OCI-LY3 (cell line): ENCODE measurements around the gene XRN1.
"Not testable (repeated sequence)": the region's sequence is repeated elsewhere in the genome, so short reads cannot be mapped to it uniquely, and the experiment has no call there.

Source experiments
- H2AFZ ChIP-seq: fragments of 200-600, 300-600 bp; shearing (Covaris generic); 2 replicates; pipeline ENCODE4 v1.6.0; 2014; ENCODE audit warnings: antibody characterized with exemption, low read depth, low read length
- H3K27ac ChIP-seq: fragments of 200-600, 300-600 bp; sonication (generic); 2 replicates; pipeline ENCODE4 v1.5.1; 2014; ENCODE audit warnings: mild to moderate bottlenecking, low read length, moderate library complexity, mixed read lengths
- H3K27me3 ChIP-seq: fragments of 200-600, 300-600 bp; sonication (generic); 2 replicates; pipeline ENCODE4 v1.6.1; 2014; ENCODE audit warnings: low read depth, low read length, mixed read lengths
- H3K36me3 ChIP-seq: fragments of 200-600, 300-600 bp; sonication (generic); replicated peaks from 2 replicates; pipeline ENCODE3; 2014; ENCODE audit warnings: low read depth, low read length, mixed read lengths
- H3K4me1 ChIP-seq: fragments of 300-600, 200-600 bp; sonication (generic); 2 replicates; pipeline ENCODE4 v1.6.1; 2014; ENCODE audit warnings: low read length, mixed read lengths
- H3K4me2 ChIP-seq: fragments of 200-600, 300-600 bp; sonication (generic); 2 replicates; pipeline ENCODE4 v1.6.1; 2014; ENCODE audit warnings: low read length, mixed read lengths
- H3K4me3 ChIP-seq: fragments of 300-600, 200-600 bp; sonication (generic); 2 replicates; pipeline ENCODE4 v1.5.1; 2014; ENCODE audit warnings: antibody characterized with exemption, mild to moderate bottlenecking, low read length, moderate library complexity
- H3K79me2 ChIP-seq: fragments of 300-600, 200-600 bp; shearing (Covaris generic); 2 replicates; pipeline ENCODE4 v1.6.1; 2014; ENCODE audit warnings: mild to moderate bottlenecking, low read length, mixed read lengths
- H3K9ac ChIP-seq: fragments of 300-600, 200-600 bp; shearing (Covaris generic); 2 replicates; pipeline ENCODE4 v1.6.0; 2014; ENCODE audit warnings: mild to moderate bottlenecking, low read length, moderate library complexity
- H3K9me3 ChIP-seq: fragments of 200-600, 300-600 bp; shearing (Covaris generic); 2 replicates; pipeline ENCODE4 v1.6.1; 2014; ENCODE audit warnings: low read length, mixed read lengths; ENCODE audit not compliant: insufficient read depth
- H4K20me1 ChIP-seq: fragments of 200-600, 300-600 bp; sonication (generic); 2 replicates; pipeline ENCODE4 v1.6.1; 2016; ENCODE audit warnings: low read length, mixed read lengths; ENCODE audit not compliant: insufficient read depth
- EZH2phosphoT487 ChIP-seq: fragments of 200-600 bp; shearing (Covaris generic); IDR thresholded peaks from 2 replicates; pipeline ENCODE4 v1.6.1; 2018; ENCODE audit warnings: antibody characterized with exemption, mixed run types, low read depth
- TF ChIP-seq, protein P1 (sequence below): fragments of 200-600, 300-600 bp; sonication (generic); IDR thresholded peaks from 2 replicates; pipeline ENCODE4 v1.5.1; 2014; ENCODE audit warnings: antibody characterized with exemption, low read length, low read depth

Gene XRN1

DNA sequence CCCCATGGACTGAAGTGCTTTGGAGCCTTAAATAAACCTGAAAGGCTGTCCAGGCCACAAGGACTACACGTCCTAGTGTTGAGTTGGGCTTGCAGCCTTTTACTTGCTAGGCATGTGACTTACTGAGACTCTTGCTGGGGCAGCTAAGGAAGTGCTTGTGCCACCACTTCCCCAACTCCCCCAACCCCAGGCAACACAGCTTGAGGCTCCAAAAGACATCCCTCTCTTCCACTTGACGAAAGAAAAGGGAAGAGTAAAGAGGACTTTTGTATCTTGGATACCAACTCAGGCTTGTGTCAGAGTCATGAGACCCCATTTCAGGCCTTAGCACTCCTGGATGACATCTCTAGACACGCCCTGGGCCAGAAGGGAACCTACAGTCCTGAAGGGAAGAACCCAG is 109.8 kb downstream of the XRN1 start:
- H2AFZ ChIP-seq = no peak overlapping the region
- H3K9me3 ChIP-seq = no peaks in the 10 kb centered on the region
- no peaks in the 10 kb centered on the region for H4K20me1 ChIP-seq
- no peak overlapping the region for H3K4me3 ChIP-seq
- H3K4me2 ChIP-seq = no peak overlapping the region
- H3K27ac ChIP-seq = no peak overlapping the region
- no peaks in the 10 kb centered on the region for H3K4me1 ChIP-seq
- H3K27me3 ChIP-seq = no peaks in the 10 kb centered on the region
- peaks cover 47% of the 10 kb centered on the region for H3K36me3 ChIP-seq
- TF ChIP-seq, protein P1, sequence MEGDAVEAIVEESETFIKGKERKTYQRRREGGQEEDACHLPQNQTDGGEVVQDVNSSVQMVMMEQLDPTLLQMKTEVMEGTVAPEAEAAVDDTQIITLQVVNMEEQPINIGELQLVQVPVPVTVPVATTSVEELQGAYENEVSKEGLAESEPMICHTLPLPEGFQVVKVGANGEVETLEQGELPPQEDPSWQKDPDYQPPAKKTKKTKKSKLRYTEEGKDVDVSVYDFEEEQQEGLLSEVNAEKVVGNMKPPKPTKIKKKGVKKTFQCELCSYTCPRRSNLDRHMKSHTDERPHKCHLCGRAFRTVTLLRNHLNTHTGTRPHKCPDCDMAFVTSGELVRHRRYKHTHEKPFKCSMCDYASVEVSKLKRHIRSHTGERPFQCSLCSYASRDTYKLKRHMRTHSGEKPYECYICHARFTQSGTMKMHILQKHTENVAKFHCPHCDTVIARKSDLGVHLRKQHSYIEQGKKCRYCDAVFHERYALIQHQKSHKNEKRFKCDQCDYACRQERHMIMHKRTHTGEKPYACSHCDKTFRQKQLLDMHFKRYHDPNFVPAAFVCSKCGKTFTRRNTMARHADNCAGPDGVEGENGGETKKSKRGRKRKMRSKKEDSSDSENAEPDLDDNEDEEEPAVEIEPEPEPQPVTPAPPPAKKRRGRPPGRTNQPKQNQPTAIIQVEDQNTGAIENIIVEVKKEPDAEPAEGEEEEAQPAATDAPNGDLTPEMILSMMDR = no peak
- TF ChIP-seq EZH2phosphoT487 = no peak
- H3K9ac ChIP-seq = no peak overlapping the region
- H3K79me2 ChIP-seq = no peaks in the 10 kb centered on the region

DNA sequence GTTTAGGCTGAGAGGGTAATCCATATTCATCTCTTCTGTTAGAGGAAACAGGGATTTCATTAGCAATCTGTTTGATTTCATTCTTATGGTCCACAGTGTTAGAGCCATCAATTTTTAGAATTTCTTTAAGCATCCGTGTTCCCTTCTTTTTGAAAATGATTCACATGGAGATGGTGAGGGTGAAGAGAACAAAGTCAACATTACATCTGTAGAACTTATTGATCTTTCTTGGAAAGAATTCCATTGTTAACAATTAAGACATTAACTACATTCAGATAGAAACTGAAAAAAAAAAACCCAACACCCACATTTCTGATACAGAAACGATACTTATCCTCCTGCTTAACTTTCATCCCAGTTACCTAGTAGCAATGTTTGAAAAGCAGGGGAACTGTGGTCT is 115.4 kb downstream of the XRN1 start:
- no peak overlapping the region for H3K9ac ChIP-seq
- no peaks in the 10 kb centered on the region for H3K27me3 ChIP-seq
- H2AFZ ChIP-seq = no peak overlapping the region
- no peaks in the 10 kb centered on the region for H4K20me1 ChIP-seq
- H3K36me3 ChIP-seq = peaks cover 20% of the 10 kb centered on the region
- no peak for TF ChIP-seq EZH2phosphoT487
- TF ChIP-seq, protein P1 = no peak
- no peak overlapping the region for H3K4me3 ChIP-seq
- no peaks in the 10 kb centered on the region for H3K79me2 ChIP-seq
- H3K9me3 ChIP-seq = no peaks in the 10 kb centered on the region
- H3K4me1 ChIP-seq = no peaks in the 10 kb centered on the region
- no peak overlapping the region for H3K27ac ChIP-seq
- H3K4me2 ChIP-seq = no peak overlapping the region

DNA sequence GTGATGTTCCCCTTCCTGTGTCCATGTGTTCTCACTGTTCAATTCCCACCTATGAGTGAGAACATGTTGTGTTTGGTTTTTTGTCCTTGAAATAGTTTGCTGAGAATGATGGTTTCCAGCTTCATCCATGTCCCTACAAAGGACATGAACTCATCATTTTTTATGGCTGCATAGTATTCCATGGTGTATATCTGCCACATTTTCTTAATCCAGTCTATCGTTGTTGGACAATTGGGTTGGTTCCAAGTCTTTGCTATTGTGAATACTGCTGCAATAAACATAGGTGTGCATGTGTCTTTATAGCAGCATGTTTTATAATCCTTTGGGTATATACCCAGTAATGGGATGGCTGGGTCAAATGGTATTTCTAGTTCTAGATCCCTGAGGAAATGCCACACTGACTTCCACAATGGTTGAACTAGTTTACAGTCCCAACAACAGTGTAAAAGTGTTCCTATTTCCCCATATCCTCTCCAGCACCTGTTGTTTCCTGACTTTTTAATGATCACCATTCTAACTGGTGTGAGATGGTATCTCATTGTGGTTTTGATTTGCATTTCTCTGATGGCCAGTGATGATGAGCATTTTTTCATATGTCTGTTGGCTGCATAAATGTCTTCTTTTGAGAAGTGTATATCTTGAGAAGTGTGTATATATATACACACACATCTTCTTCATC is 123.4 kb downstream of the XRN1 start:
- peaks cover 23% of the 10 kb centered on the region for H3K36me3 ChIP-seq
- H3K27ac ChIP-seq, H3K9ac ChIP-seq, H3K4me2 ChIP-seq, H3K4me3 ChIP-seq, H2AFZ ChIP-seq, H3K79me2 ChIP-seq, H4K20me1 ChIP-seq, H3K4me1 ChIP-seq, H3K9me3 ChIP-seq, H3K27me3 ChIP-seq: not testable (repeated sequence)

DNA sequence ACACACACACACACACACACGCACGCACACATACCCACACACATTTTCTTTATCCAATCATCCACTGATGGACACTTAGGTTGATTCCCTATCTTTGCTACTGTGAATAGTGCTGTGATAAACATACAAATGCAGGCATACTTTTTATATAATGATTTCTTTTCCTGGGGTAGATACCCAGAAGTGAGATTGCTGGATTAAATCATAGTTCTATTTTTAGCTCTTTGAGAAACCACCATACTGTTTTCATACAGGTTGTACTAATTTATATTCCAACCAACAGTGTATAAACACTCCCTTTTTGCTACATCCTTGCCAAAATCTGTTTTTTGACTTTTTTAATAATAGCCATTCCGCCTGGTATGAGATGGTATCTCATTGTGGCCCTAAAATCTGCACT is 127.9 kb downstream of the XRN1 start:
- Histone ChIP-seq H3K4me2 (no peak overlapping the region), H3K4me1 (no peaks in the 10 kb centered on the region), H3K36me3 (peaks cover 16% of the 10 kb centered on the region), H3K4me3 (no peak overlapping the region), H3K79me2 (no peaks in the 10 kb centered on the region), H3K27ac (no peak overlapping the region), H3K9ac (no peak overlapping the region), H3K9me3 (no peaks in the 10 kb centered on the region), H4K20me1 (no peaks in the 10 kb centered on the region), H2AFZ (no peak overlapping the region), H3K27me3 (no peaks in the 10 kb centered on the region)
- TF ChIP-seq EZH2phosphoT487 = no peak
- TF ChIP-seq, protein P1 = no peak

DNA sequence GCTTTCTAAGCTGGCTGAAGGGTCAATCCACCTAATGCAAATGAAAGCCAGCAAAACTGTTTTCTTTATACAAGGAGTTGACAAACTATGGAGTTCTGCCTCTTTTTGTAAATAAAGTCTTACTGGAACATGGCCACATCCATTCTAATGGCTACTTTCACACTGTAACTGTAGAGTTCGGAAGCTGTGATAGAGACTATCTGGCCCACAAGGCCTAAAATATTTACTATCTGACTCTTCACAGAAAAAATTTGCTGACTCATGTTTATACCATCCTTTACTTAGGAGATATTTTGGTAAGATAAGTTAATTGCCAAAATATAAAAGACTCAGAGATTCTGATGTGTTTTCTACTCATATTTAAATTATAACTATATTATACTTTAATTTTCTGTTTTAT is 128.7 kb downstream of the XRN1 start:
- Histone ChIP-seq H3K36me3 (peaks cover 14% of the 10 kb centered on the region), H3K4me2 (no peak overlapping the region), H3K9me3 (no peaks in the 10 kb centered on the region), H3K4me1 (no peaks in the 10 kb centered on the region), H2AFZ (no peak overlapping the region), H3K9ac (no peak overlapping the region), H3K27ac (no peak overlapping the region), H3K79me2 (no peaks in the 10 kb centered on the region), H3K27me3 (no peaks in the 10 kb centered on the region), H3K4me3 (no peak overlapping the region), H4K20me1 (no peaks in the 10 kb centered on the region)
- TF ChIP-seq, protein P1 = no peak
- no peak for TF ChIP-seq EZH2phosphoT487
